Stimulated activated CD4-positive, alpha-beta T cell treated with anti-CD3 and anti-CD28 coated beads, Interleukin-2, amount 100 ng/mL, for 48 hours (primary cell): ENCODE measurements around the gene TLR2.
A peak's percentile ranks its signal among the peaks of the same experiment; 100 is the strongest.

Source experiments
- DNase-seq, 2 donors: peaks; one replicate each; pipeline ENCODE4 v3.0.0-alpha.2; 2020

Gene TLR2

GRCh38 chr4:153684182-153684970, at the start of gene TLR2:
Gene TLR2, plus strand, starts transcription at chr4:153684280. Its CDS starts 18,628 bp downstream, at chr4:153702908.
- peak; percentile 45 to 49 for DNase-seq

GRCh38 chr4:153634738-153635353, 49.2 kb upstream of the TLR2 start:
- DNase-seq: no peak

GRCh38 chr4:153635846-153636245, 48.2 kb upstream of the TLR2 start:
- DNase-seq: no peak

GRCh38 chr4:153637201-153637600, 46.9 kb upstream of the TLR2 start:
- DNase-seq: no peak

GRCh38 chr4:153638011-153638410, 46.1 kb upstream of the TLR2 start:
- no peak for DNase-seq

GRCh38 chr4:153638999-153639398, 45.1 kb upstream of the TLR2 start:
- DNase-seq: no peak

GRCh38 chr4:153639833-153640802, 44.0 kb upstream of the TLR2 start:
- no peak for DNase-seq

- no peak for DNase-seq
These were observed 42.5 kb upstream of the TLR2 start for GRCh38 chr4:153641532-153641931.

GRCh38 chr4:153643406-153644383, 40.4 kb upstream of the TLR2 start:
- no peak for DNase-seq

GRCh38 chr4:153645183-153645582, 38.9 kb upstream of the TLR2 start:
- DNase-seq: no peak

- DNase-seq: no peak
These were observed 37.8 kb upstream of the TLR2 start for GRCh38 chr4:153646261-153646660.

GRCh38 chr4:153646978-153647377, 37.1 kb upstream of the TLR2 start:
- DNase-seq: no peak

GRCh38 chr4:153647975-153648374, 36.1 kb upstream of the TLR2 start:
- DNase-seq: no peak

GRCh38 chr4:153649572-153649991, 34.5 kb upstream of the TLR2 start:
- no peak for DNase-seq

GRCh38 chr4:153651116-153651515, 33.0 kb upstream of the TLR2 start:
- no peak for DNase-seq

- DNase-seq: peak; percentile 30 to 34
These were observed 32.5 kb upstream of the TLR2 start for GRCh38 chr4:153651587-153651986.

- DNase-seq: no peak
These were observed 31.9 kb upstream of the TLR2 start for GRCh38 chr4:153652051-153652784.

- no peak for DNase-seq
These were observed 29.0 kb upstream of the TLR2 start for GRCh38 chr4:153655002-153655541.

- no peak for DNase-seq
These were observed 28.2 kb upstream of the TLR2 start for GRCh38 chr4:153655928-153656327.

GRCh38 chr4:153661215-153661822, 22.8 kb upstream of the TLR2 start:
- DNase-seq: no peak

- no peak for DNase-seq
These were observed 22.2 kb upstream of the TLR2 start for GRCh38 chr4:153661908-153662307.
